ENCODE measurements around the gene NOTUM.

Gene NOTUM

DNA sequence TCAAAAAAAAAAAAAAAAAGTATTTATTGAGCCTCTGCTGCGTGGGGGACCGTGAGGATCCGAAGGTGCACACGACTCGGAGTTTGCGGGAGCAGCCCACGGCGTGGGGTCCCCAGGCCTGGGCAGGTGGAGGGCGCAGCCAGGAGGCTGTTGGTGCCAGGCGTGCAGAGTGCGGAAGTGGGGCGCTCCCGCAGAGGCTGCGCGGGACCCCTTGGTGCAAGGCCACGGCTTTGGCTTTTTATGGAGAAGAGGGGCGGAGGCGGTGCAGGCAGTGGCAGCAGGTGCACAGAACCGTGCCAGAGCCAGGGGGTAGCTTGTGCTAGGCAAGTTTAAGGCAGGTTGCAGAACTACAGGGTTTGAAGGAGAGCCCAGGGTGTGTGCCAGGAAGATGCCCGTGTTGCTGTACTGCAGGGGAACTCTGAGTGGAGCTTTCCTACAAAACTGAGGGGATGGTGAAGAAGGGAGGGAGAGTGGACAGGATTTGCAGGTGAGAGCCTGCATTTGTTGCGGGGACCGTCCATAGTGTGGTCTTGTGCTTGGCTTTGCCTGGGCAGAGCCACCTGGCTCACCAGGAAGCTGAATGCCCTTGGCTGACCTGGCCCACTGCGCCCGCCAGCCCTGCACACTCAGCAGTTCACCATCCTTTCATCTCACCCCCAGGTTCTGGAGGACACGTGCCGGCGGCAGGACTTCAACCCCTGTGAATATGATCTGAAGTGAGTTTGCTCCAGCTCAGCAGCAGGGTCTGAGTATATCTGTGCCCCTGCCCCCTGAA is 17.7 kb upstream of the NOTUM start:
- ChIA-PET POLR2A (interaction anchor here (0.6 to 0.7 kb wide), 2 partner anchors 29 to 380 kb away, joined by 4 to 5 read pairs; partner anchors contain the start of gene TEX19), CTCF (interaction anchor here (0.5 to 3.3 kb wide), 4 partner anchors 19 to 311 kb away, joined by 3 to 16 read pairs (median 6); no protein-coding TSS in a partner anchor)

DNA sequence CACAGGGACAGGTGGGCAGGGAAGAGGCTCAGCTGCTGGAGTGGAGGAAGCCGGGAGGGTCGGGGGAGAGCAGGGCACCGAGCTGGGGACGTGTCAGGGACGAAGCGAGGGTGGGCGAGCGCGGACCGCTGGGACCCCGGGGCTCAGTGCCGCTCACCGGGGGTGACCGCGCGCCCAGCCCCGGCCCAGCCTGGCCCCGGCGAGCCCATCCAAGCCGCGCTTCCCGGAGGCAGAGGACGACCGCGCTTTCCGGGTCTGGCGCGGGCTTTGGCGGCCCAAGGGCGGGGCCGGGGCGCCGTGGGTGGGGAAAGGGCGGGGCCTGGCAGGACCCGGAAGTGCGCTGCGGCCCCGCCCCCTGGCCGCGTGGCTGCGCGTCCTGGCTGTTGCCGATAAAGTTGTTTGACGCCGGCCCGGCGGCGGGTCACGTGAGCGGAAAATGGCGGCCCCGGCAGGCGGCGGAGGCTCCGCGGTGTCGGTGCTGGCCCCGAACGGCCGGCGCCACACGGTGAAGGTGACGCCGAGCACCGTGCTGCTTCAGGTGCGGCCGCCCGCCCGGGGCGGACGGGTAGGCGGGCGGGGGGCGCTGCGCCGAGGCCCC is 16.3 kb upstream of the NOTUM start, which contains the start of gene ASPSCR1:
Gene ASPSCR1, plus strand, starts transcription at position 419 of the 598 bp plus-strand sequence. Its CDS starts 18 bp downstream, at position 437.
- ChIA-PET CTCF (interaction anchor here (0.5 to 1.6 kb wide), 4 partner anchors 12 to 60 kb away, joined by 3 to 9 read pairs (median 6); no protein-coding TSS in a partner anchor), POLR2A (interaction anchor here (0.6 to 1.0 kb wide), 4 partner anchors 9 to 83 kb away, joined by 3 to 4 read pairs (median 4); no protein-coding TSS in a partner anchor)
- H3K27ac ChIP-seq (ENCODE audit: extremely low read depth, low read depth, low read length), result peak within 1 kb of the TSS; percentile 81
- no peaks in the 10 kb centered on the region for H3K9me3 ChIP-seq (ENCODE audit: control insufficient read depth, insufficient read depth, low read depth, low read length)
- peaks cover 5% of the 10 kb centered on the region for H3K4me1 ChIP-seq (ENCODE audit: control insufficient read depth, insufficient read depth, low read length)
- peak within 1 kb of the TSS; percentile 67 for H3K4me3 ChIP-seq (ENCODE audit: low read depth, low read length)
- H3K36me3 ChIP-seq (ENCODE audit: control insufficient read depth in 2 of 2, insufficient read depth in 1 of 2, low read length in 2 of 2), result peaks cover 0 to 17% of the 10 kb centered on the region in 2 experiments; a peak in 2 of 3 replicates
- TF ChIP-seq KLF10 (tag by site-specific recombination; IDR thresholded peaks at IDR 0.05), result peak; percentile 99
- TF ChIP-seq EGR2 (tag by site-specific recombination; IDR thresholded peaks at IDR 0.05; ENCODE audit: low read depth), result 0 out of 2 replicates have a peak, but pooled peaks have one; percentile 4
- peak; percentile 93 for TF ChIP-seq YY1 (tag by site-specific recombination; IDR thresholded peaks at IDR 0.05)
- TF ChIP-seq, protein P1, sequence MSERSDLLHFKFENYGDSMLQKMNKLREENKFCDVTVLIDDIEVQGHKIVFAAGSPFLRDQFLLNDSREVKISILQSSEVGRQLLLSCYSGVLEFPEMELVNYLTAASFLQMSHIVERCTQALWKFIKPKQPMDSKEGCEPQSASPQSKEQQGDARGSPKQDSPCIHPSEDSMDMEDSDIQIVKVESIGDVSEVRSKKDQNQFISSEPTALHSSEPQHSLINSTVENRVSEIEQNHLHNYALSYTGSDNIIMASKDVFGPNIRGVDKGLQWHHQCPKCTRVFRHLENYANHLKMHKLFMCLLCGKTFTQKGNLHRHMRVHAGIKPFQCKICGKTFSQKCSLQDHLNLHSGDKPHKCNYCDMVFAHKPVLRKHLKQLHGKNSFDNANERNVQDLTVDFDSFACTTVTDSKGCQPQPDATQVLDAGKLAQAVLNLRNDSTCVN (tag by site-specific recombination; optimal IDR thresholded peaks at IDR 0.05), result peak; percentile 62
- TF ChIP-seq ZNF510 (tag by site-specific recombination; IDR thresholded peaks at IDR 0.05; ENCODE audit: insufficient replicate concordance), result no peak
- TF ChIP-seq, protein P2, sequence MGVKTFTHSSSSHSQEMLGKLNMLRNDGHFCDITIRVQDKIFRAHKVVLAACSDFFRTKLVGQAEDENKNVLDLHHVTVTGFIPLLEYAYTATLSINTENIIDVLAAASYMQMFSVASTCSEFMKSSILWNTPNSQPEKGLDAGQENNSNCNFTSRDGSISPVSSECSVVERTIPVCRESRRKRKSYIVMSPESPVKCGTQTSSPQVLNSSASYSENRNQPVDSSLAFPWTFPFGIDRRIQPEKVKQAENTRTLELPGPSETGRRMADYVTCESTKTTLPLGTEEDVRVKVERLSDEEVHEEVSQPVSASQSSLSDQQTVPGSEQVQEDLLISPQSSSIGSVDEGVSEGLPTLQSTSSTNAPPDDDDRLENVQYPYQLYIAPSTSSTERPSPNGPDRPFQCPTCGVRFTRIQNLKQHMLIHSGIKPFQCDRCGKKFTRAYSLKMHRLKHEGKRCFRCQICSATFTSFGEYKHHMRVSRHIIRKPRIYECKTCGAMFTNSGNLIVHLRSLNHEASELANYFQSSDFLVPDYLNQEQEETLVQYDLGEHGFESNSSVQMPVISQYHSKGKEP (tag by site-specific recombination; IDR thresholded peaks at IDR 0.05), result peak; percentile 81
- TF ChIP-seq SP2 (tag by site-specific recombination; IDR thresholded peaks at IDR 0.05), result peak; percentile 41; the same call in 1 of the 2 replicates
- TF ChIP-seq, protein P3, sequence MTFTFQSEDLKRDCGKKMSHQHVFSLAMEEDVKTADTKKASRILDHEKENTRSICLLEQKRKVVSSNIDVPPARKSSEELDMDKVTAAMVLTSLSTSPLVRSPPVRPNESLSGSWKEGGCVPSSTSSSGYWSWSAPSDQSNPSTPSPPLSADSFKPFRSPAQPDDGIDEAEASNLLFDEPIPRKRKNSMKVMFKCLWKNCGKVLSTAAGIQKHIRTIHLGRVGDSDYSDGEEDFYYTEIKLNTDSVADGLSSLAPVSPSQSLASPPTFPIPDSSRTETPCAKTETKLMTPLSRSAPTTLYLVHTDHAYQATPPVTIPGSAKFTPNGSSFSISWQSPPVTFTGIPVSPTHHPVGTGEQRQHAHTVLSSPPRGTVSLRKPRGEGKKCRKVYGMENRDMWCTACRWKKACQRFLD (tag by site-specific recombination; IDR thresholded peaks at IDR 0.05), result peak; percentile 96
- TF ChIP-seq SP7 (tag by site-specific recombination; IDR thresholded peaks at IDR 0.05), result 0 out of 2 replicates have a peak, but pooled peaks have one; percentile 31
- TF ChIP-seq ZNF223 (tag by site-specific recombination; IDR thresholded peaks at IDR 0.05), result 0 out of 2 replicates have a peak, but pooled peaks have one; percentile 42
- peak; percentile 81; the same call in 1 of the 2 replicates for TF ChIP-seq ZEB2 (tag by site-specific recombination; IDR thresholded peaks at IDR 0.05)
- TF ChIP-seq SCRT2 (tag by site-specific recombination; IDR thresholded peaks at IDR 0.05), result no peak
- peak; percentile 73; the same call in 1 of the 2 replicates for TF ChIP-seq YY2 (tag by site-specific recombination; IDR thresholded peaks at IDR 0.05)
- 0 out of 2 replicates have a peak, but pooled peaks have one; percentile 19 for TF ChIP-seq ZNF121 (tag by site-specific recombination; IDR thresholded peaks at IDR 0.05)
- peak; percentile 94 for TF ChIP-seq KLF8 (tag by site-specific recombination; IDR thresholded peaks at IDR 0.05)
- no peak for TF ChIP-seq ZNF600 (tag by site-specific recombination; IDR thresholded peaks at IDR 0.05)
- TF ChIP-seq, protein P4, sequence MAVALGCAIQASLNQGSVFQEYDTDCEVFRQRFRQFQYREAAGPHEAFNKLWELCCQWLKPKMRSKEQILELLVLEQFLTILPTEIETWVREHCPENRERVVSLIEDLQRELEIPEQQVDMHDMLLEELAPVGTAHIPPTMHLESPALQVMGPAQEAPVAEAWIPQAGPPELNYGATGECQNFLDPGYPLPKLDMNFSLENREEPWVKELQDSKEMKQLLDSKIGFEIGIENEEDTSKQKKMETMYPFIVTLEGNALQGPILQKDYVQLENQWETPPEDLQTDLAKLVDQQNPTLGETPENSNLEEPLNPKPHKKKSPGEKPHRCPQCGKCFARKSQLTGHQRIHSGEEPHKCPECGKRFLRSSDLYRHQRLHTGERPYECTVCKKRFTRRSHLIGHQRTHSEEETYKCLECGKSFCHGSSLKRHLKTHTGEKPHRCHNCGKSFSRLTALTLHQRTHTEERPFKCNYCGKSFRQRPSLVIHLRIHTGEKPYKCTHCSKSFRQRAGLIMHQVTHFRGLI (tag by site-specific recombination; IDR thresholded peaks at IDR 0.05), result peak; percentile 86; the same call in 1 of the 2 replicates
- no peak for TF ChIP-seq ZNF560 (tag by site-specific recombination; IDR thresholded peaks at IDR 0.05; ENCODE audit: borderline replicate concordance)
- no peak for TF ChIP-seq ZBTB21 (tag by site-specific recombination; IDR thresholded peaks at IDR 0.05)
- peak; percentile 91 for TF ChIP-seq SP3 (tag by site-specific recombination; IDR thresholded peaks at IDR 0.05)
- peak; percentile 24; the same call in 1 of the 2 replicates for TF ChIP-seq ZNF76 (tag by site-specific recombination; IDR thresholded peaks at IDR 0.05; ENCODE audit: borderline replicate concordance, low read depth)
- peak; percentile 96 for TF ChIP-seq ZSCAN30 (tag by site-specific recombination; IDR thresholded peaks at IDR 0.05)
- TF ChIP-seq, protein P5, sequence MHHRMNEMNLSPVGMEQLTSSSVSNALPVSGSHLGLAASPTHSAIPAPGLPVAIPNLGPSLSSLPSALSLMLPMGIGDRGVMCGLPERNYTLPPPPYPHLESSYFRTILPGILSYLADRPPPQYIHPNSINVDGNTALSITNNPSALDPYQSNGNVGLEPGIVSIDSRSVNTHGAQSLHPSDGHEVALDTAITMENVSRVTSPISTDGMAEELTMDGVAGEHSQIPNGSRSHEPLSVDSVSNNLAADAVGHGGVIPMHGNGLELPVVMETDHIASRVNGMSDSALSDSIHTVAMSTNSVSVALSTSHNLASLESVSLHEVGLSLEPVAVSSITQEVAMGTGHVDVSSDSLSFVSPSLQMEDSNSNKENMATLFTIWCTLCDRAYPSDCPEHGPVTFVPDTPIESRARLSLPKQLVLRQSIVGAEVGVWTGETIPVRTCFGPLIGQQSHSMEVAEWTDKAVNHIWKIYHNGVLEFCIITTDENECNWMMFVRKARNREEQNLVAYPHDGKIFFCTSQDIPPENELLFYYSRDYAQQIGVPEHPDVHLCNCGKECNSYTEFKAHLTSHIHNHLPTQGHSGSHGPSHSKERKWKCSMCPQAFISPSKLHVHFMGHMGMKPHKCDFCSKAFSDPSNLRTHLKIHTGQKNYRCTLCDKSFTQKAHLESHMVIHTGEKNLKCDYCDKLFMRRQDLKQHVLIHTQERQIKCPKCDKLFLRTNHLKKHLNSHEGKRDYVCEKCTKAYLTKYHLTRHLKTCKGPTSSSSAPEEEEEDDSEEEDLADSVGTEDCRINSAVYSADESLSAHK (tag by site-specific recombination; IDR thresholded peaks at IDR 0.05), result 0 out of 2 replicates have a peak, but pooled peaks have one; percentile 8
- TF ChIP-seq ZSCAN23 (tag by site-specific recombination; IDR thresholded peaks at IDR 0.05), result no peak

More for the DNA sequence above, 17.7 kb upstream of the NOTUM start:
- H3K27ac ChIP-seq (ENCODE audit: extremely low read depth, low read depth, low read length), result no peak overlapping the region
- no peak overlapping the region for H3K4me3 ChIP-seq (ENCODE audit: low read depth, low read length)
- H3K9me3 ChIP-seq (ENCODE audit: control insufficient read depth, insufficient read depth, low read depth, low read length), result no peaks in the 10 kb centered on the region
- TF ChIP-seq ZNF223 (tag by site-specific recombination; IDR thresholded peaks at IDR 0.05) (peak; percentile 73), ZNF37A (tag by site-specific recombination; IDR thresholded peaks at IDR 0.05) (no peak)
- peaks cover 0 to 21% of the 10 kb centered on the region in 2 experiments; a peak in 2 of 3 replicates for H3K36me3 ChIP-seq (ENCODE audit: control insufficient read depth in 2 of 2, insufficient read depth in 1 of 2, low read length in 2 of 2)
- H3K4me1 ChIP-seq (ENCODE audit: control insufficient read depth, insufficient read depth, low read length), result peaks cover 5% of the 10 kb centered on the region

All from HEK293 (cell line).